WTC11 (cell line): ENCODE data around the gene SRPK1. TPM values are rescaled to one million over a fixed set of nuclear protein-coding genes. Genes with fewer than 3 reads are reported as not detected.

ENCODE experiments used
- ATAC-seq: fragments of 200-7000 bp; cut with Tn5 transposase; 2 replicates; pipeline ENCODE4 v1.10.0; 2021; ENCODE audit warnings: mild to moderate bottlenecking, moderate library complexity
- CTCF ChIA-PET: fragments of 300-600 bp; sonication (Branson Sonifier 250); formaldehyde crosslinking; loops from one replicate; lab custom pipeline; 2021; ENCODE audit warnings: antibody characterized with exemption; lab: Charles Lee
- POLR2A ChIA-PET: fragments of 350-600 bp; sonication (Branson Sonifier 250); formaldehyde crosslinking; loops from one replicate; lab custom pipeline; 2021; ENCODE audit warnings: antibody characterized with exemption; lab: Charles Lee
- DNase-seq: peaks from one replicate; pipeline ENCODE4 v3.0.0; 2021; ENCODE audit warnings: low spot score
- H3K27ac Mint-ChIP-seq: 2 replicates; pipeline ENCODE4 v1.8.0; 2021; ENCODE audit warnings: mixed read lengths
- H3K27me3 Mint-ChIP-seq: 2 replicates; pipeline ENCODE4 v1.8.0; 2021; ENCODE audit warnings: low read depth, mild to moderate bottlenecking, moderate library complexity, mixed read lengths
- H3K36me3 Mint-ChIP-seq: 2 replicates; pipeline ENCODE4 v1.8.0; 2021; ENCODE audit warnings: mixed read lengths
- H3K4me1 Mint-ChIP-seq: 2 replicates; pipeline ENCODE4 v1.8.0; 2022; ENCODE audit warnings: mixed read lengths
- H3K4me3 Mint-ChIP-seq: 2 replicates; pipeline ENCODE4 v1.8.0; 2021; ENCODE audit warnings: mild to moderate bottlenecking, moderate library complexity, mixed read lengths
- H3K9me3 Mint-ChIP-seq: 2 replicates; pipeline ENCODE4 v1.8.0; 2021; ENCODE audit warnings: mixed read lengths
- ARID4B ChIP-seq: sonication (generic); formaldehyde crosslinking; IDR thresholded peaks from 2 replicates; pipeline ENCODE4 v1.8.0; 2023; ENCODE audit warnings: missing genetic modification reagents, mild to moderate bottlenecking, borderline replicate concordance
- ATF6 ChIP-seq: sonication (generic); formaldehyde crosslinking; IDR thresholded peaks from 2 replicates; pipeline ENCODE4 v1.8.1; 2023; ENCODE audit warnings: mild to moderate bottlenecking, missing genetic modification reagents
- E2F4 ChIP-seq: sonication (generic); formaldehyde crosslinking; IDR thresholded peaks from 2 replicates; pipeline ENCODE4 v1.8.1; 2022; ENCODE audit warnings: low read depth, mild to moderate bottlenecking, moderate library complexity, missing genetic modification reagents, borderline replicate concordance
- ELF4 ChIP-seq: sonication (generic); formaldehyde crosslinking; IDR thresholded peaks from 2 replicates; pipeline ENCODE4 v1.8.1; 2022; ENCODE audit warnings: low read depth, mild to moderate bottlenecking, moderate library complexity, missing genetic modification reagents
- ETV6 ChIP-seq: sonication (generic); formaldehyde crosslinking; IDR thresholded peaks from 2 replicates; pipeline ENCODE4 v1.8.1; 2022; ENCODE audit warnings: mild to moderate bottlenecking, missing genetic modification reagents
- FOXK1 ChIP-seq: sonication (generic); formaldehyde crosslinking; IDR thresholded peaks from 2 replicates; pipeline ENCODE4 v1.8.0; 2022; ENCODE audit warnings: mild to moderate bottlenecking, moderate library complexity, missing genetic modification reagents
- FOXP1 ChIP-seq: sonication (generic); formaldehyde crosslinking; IDR thresholded peaks from 2 replicates; pipeline ENCODE4 v1.8.0; 2022; ENCODE audit warnings: missing genetic modification reagents, mild to moderate bottlenecking, moderate library complexity, borderline replicate concordance
- MAX ChIP-seq: sonication (generic); formaldehyde crosslinking; IDR thresholded peaks from 2 replicates; pipeline ENCODE4 v1.8.0; 2022; ENCODE audit warnings: mild to moderate bottlenecking, missing genetic modification reagents
- NR2C2 ChIP-seq: sonication (generic); formaldehyde crosslinking; IDR thresholded peaks from 2 replicates; pipeline ENCODE4 v1.8.0; 2022; ENCODE audit warnings: mild to moderate bottlenecking, missing genetic modification reagents
- TCF7 ChIP-seq: sonication (generic); formaldehyde crosslinking; IDR thresholded peaks from 2 replicates; pipeline ENCODE4 v1.8.0; 2022; ENCODE audit warnings: mild to moderate bottlenecking, low read depth, missing genetic modification reagents, moderate library complexity
- USF2 ChIP-seq: sonication (generic); formaldehyde crosslinking; IDR thresholded peaks from 2 replicates; pipeline ENCODE4 v1.8.1; 2023; ENCODE audit warnings: mild to moderate bottlenecking, missing genetic modification reagents, moderate library complexity
- ZNF232 ChIP-seq: sonication (generic); formaldehyde crosslinking; IDR thresholded peaks from 2 replicates; pipeline ENCODE4 v1.8.0; 2022; ENCODE audit warnings: mild to moderate bottlenecking, missing genetic modification reagents
- ZNF416 ChIP-seq: fragments of 250-450 bp; sonication (Bioruptor Pico); IDR thresholded peaks from 2 replicates; pipeline ENCODE4 v1.9.0; 2021; ENCODE audit warnings: mild to moderate bottlenecking, inconsistent platforms
- ZNF423 ChIP-seq: fragments of 250-450 bp; sonication (Bioruptor Pico); IDR thresholded peaks from 2 replicates; pipeline ENCODE4 v2.1.2; 2022; ENCODE audit warnings: mild to moderate bottlenecking, moderate library complexity
- ZNF512 ChIP-seq: sonication (generic); formaldehyde crosslinking; IDR thresholded peaks from 2 replicates; pipeline ENCODE4 v1.8.1; 2022; ENCODE audit warnings: missing genetic modification reagents, borderline replicate concordance
- ZNF671 ChIP-seq: fragments of 250-450 bp; sonication (Bioruptor Pico); IDR thresholded peaks from 2 replicates; pipeline ENCODE4 v1.8.0; 2021; ENCODE audit warnings: mild to moderate bottlenecking
- total RNA-seq: library from RNA; stranded (reverse); gene quantifications from 3 replicates; pipeline ENCODE4 v1.2.3, GENCODE V29; 2021

The SRPK1 gene
- total RNA-seq, 1 experiment from 2014 or later, result 100.0 TPM

- TF ChIP-seq ARID4B (CRISPR knock-in tag) (no peak), NR2C2 (CRISPR knock-in tag) (no peak)
Measured at GRCh38 chr6:35801148-35801547, 119.8 kb downstream of the SRPK1 start (continued).

GRCh38 chr6:35798706-35799105 is 122.2 kb downstream of the SRPK1 start:
- TF ChIP-seq FOXK1 (CRISPR knock-in tag) (no peak), ZNF512 (CRISPR knock-in tag) (no peak), ATF6 (CRISPR knock-in tag) (no peak)
- TF ChIP-seq, all 79 proteins: peak for 0
- CTCF ChIA-PET, result interaction anchor here (1.1 kb wide), 1 partner anchor 141 kb away, joined by 3 read pairs; no protein-coding TSS in a partner anchor
- Mint-ChIP-seq H3K4me3 (no peak overlapping the region), H3K36me3 (no peaks in the 10 kb centered on the region), H3K9me3 (no peaks in the 10 kb centered on the region), H3K27ac (no peak overlapping the region), H3K4me1 (peaks cover 26% of the 10 kb centered on the region), H3K27me3 (peaks cover 4% of the 10 kb centered on the region)
- POLR2A ChIA-PET, result no interaction called here
- no peak; the same call in 1 of the 2 replicates for ATAC-seq
- no peak for DNase-seq

- POLR2A ChIA-PET, result interaction anchor here (0.6 kb wide), 1 partner anchor 452 kb away, joined by 10 read pairs; no protein-coding TSS in a partner anchor
- ATAC-seq (peak; percentile 59), DNase-seq (no peak)
- H3K27ac Mint-ChIP-seq, result 0 out of 2 replicates have a peak overlapping the region, but pooled peaks have one; percentile 90
- no peak overlapping the region for H3K4me3 Mint-ChIP-seq
- H3K9me3 Mint-ChIP-seq, result no peaks in the 10 kb centered on the region
- peaks cover 4% of the 10 kb centered on the region for H3K27me3 Mint-ChIP-seq
- no peak for TF ChIP-seq ZNF232
- no peak for TF ChIP-seq ZNF671 (CRISPR knock-in tag)
- TF ChIP-seq E2F4 (CRISPR knock-in tag), result no peak
- no peak for TF ChIP-seq TCF7 (CRISPR knock-in tag)
- no peak for TF ChIP-seq FOXP1 (CRISPR knock-in tag)
- no peak for TF ChIP-seq NR2C2 (CRISPR knock-in tag)
- TF ChIP-seq ZNF423 (CRISPR knock-in tag), result no peak
- TF ChIP-seq MAX (CRISPR knock-in tag), result no peak
- TF ChIP-seq ZNF416 (CRISPR knock-in tag), result no peak
- no peak for TF ChIP-seq ETV6 (CRISPR knock-in tag)
- no peak for TF ChIP-seq USF2
- no peak for TF ChIP-seq ELF4 (CRISPR knock-in tag)
- CTCF ChIA-PET, result interaction anchor here (0.6 to 1.4 kb wide), 3 partner anchors 29 to 141 kb away, joined by 3 read pairs; no protein-coding TSS in a partner anchor
- H3K4me1 Mint-ChIP-seq, result peaks cover 26% of the 10 kb centered on the region
- H3K36me3 Mint-ChIP-seq, result no peaks in the 10 kb centered on the region
Measured at GRCh38 chr6:35797837-35798526, 122.9 kb downstream of the SRPK1 start.
